ENCODE measurements around the gene STN1.

- TF ChIP-seq CTCF (IDR thresholded peaks at IDR 0.05), result no peak
- TF ChIP-seq POLR2A (IDR thresholded peaks at IDR 0.05), result no peak
Observed at GRCh38 chr10:103960103-103960502, 42.1 kb upstream of the STN1 start.

Data from testis (tissue), 2 donors.